ENCODE data around the gene IQCE. TPM values are rescaled to one million over a fixed set of nuclear protein-coding genes. Genes with fewer than 3 reads are reported as not detected.

The IQCE gene
- total RNA-seq, 1 experiment from 2014 or later: 44.8 TPM

GRCh38 chr7:2509298-2509906 lies 49.4 kb upstream of the IQCE start:
- ATAC-seq (no peak), DNase-seq (ENCODE audit: low read depth, low spot score) (no peak)
- ChIA-PET POLR2A (no interaction called here), CTCF (no interaction called here)
- Histone ChIP-seq H3K4me3 (ENCODE audit: low read depth in 2 of 2, low read length in 2 of 2) (no peak overlapping the region), H3K9me3 (ENCODE audit: control insufficient read depth, insufficient read depth, low read depth, low read length) (no peaks in the 10 kb centered on the region), H3K36me3 (ENCODE audit: control insufficient read depth, insufficient read depth, low read length) (no peaks in the 10 kb centered on the region), H3K27ac (ENCODE audit: low read length) (no peak overlapping the region), H3K27me3 (ENCODE audit: control insufficient read depth, insufficient read depth, low read length) (no peaks in the 10 kb centered on the region), H3K4me1 (ENCODE audit: control insufficient read depth, insufficient read depth, low read length) (peaks cover 34% of the 10 kb centered on the region)
- in situ Hi-C loops (cut with HindIII; ENCODE audit: low pct_unique_long_range_greater_than_20kb, low sequenced_read_pairs) (no loop called here), intact Hi-C loops (cut with micrococcal nuclease; ENCODE audit: unreplicated experiment) (no loop called here)
- TF ChIP-seq SIN3A (IDR thresholded peaks at IDR 0.05; ENCODE audit: borderline replicate concordance, insufficient read depth, low read depth, low read length) (no peak), TCF7L2 (IDR thresholded peaks at IDR 0.05; ENCODE audit: low read depth, low read length) (no peak), CTCF (IDR thresholded peaks at IDR 0.05) (no peak), POLR2AphosphoS5 (IDR thresholded peaks at IDR 0.05; ENCODE audit: low read depth, low read length) (no peak)
- TF ChIP-seq, protein P1, sequence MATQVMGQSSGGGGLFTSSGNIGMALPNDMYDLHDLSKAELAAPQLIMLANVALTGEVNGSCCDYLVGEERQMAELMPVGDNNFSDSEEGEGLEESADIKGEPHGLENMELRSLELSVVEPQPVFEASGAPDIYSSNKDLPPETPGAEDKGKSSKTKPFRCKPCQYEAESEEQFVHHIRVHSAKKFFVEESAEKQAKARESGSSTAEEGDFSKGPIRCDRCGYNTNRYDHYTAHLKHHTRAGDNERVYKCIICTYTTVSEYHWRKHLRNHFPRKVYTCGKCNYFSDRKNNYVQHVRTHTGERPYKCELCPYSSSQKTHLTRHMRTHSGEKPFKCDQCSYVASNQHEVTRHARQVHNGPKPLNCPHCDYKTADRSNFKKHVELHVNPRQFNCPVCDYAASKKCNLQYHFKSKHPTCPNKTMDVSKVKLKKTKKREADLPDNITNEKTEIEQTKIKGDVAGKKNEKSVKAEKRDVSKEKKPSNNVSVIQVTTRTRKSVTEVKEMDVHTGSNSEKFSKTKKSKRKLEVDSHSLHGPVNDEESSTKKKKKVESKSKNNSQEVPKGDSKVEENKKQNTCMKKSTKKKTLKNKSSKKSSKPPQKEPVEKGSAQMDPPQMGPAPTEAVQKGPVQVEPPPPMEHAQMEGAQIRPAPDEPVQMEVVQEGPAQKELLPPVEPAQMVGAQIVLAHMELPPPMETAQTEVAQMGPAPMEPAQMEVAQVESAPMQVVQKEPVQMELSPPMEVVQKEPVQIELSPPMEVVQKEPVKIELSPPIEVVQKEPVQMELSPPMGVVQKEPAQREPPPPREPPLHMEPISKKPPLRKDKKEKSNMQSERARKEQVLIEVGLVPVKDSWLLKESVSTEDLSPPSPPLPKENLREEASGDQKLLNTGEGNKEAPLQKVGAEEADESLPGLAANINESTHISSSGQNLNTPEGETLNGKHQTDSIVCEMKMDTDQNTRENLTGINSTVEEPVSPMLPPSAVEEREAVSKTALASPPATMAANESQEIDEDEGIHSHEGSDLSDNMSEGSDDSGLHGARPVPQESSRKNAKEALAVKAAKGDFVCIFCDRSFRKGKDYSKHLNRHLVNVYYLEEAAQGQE (IDR thresholded peaks at IDR 0.05; ENCODE audit: insufficient read depth in 1 of 2, low read depth in 2 of 2, low read length in 1 of 2): no peak
- no TSS peak for BruUV-seq (replicated peaks)

- POLR2A ChIA-PET: interaction anchor here (0.6 kb wide), 1 partner anchor 54 kb away, joined by 11 read pairs; no protein-coding TSS in a partner anchor
- in situ Hi-C loops (cut with HindIII; ENCODE audit: low pct_unique_long_range_greater_than_20kb, low sequenced_read_pairs): no loop called here
These were observed 48.5 kb upstream of the IQCE start for GRCh38 chr7:2510130-2510776.

More at GRCh38 chr7:2510130-2510776, 48.5 kb upstream of the IQCE start:
- intact Hi-C loops (cut with micrococcal nuclease; ENCODE audit: unreplicated experiment): no loop called here
- Histone ChIP-seq H3K9me3 (ENCODE audit: control insufficient read depth, insufficient read depth, low read depth, low read length) (no peaks in the 10 kb centered on the region), H3K36me3 (ENCODE audit: control insufficient read depth, insufficient read depth, low read length) (no peaks in the 10 kb centered on the region), H3K4me3 (ENCODE audit: low read depth in 2 of 2, low read length in 2 of 2) (no peak overlapping the region), H3K4me1 (ENCODE audit: control insufficient read depth, insufficient read depth, low read length) (peaks cover 34% of the 10 kb centered on the region), H3K27ac (ENCODE audit: low read length) (peak overlapping the region; percentile 62), H3K27me3 (ENCODE audit: control insufficient read depth, insufficient read depth, low read length) (no peaks in the 10 kb centered on the region)
- BruUV-seq (replicated peaks): no TSS peak
- TF ChIP-seq TCF7L2 (IDR thresholded peaks at IDR 0.05; ENCODE audit: low read depth, low read length): no peak
- TF ChIP-seq, protein P1 (IDR thresholded peaks at IDR 0.05; ENCODE audit: insufficient read depth in 1 of 2, low read depth in 2 of 2, low read length in 1 of 2): no peak
- TF ChIP-seq POLR2AphosphoS5 (IDR thresholded peaks at IDR 0.05; ENCODE audit: low read depth, low read length): no peak
- no peak for TF ChIP-seq CTCF (IDR thresholded peaks at IDR 0.05)
- no peak for TF ChIP-seq SIN3A (IDR thresholded peaks at IDR 0.05; ENCODE audit: borderline replicate concordance, insufficient read depth, low read depth, low read length)
- ATAC-seq (no peak), DNase-seq (ENCODE audit: low read depth, low spot score) (no peak)
- CTCF ChIA-PET: no interaction called here
